ENCODE measurements around the gene USP24.

The USP24 gene

DNA sequence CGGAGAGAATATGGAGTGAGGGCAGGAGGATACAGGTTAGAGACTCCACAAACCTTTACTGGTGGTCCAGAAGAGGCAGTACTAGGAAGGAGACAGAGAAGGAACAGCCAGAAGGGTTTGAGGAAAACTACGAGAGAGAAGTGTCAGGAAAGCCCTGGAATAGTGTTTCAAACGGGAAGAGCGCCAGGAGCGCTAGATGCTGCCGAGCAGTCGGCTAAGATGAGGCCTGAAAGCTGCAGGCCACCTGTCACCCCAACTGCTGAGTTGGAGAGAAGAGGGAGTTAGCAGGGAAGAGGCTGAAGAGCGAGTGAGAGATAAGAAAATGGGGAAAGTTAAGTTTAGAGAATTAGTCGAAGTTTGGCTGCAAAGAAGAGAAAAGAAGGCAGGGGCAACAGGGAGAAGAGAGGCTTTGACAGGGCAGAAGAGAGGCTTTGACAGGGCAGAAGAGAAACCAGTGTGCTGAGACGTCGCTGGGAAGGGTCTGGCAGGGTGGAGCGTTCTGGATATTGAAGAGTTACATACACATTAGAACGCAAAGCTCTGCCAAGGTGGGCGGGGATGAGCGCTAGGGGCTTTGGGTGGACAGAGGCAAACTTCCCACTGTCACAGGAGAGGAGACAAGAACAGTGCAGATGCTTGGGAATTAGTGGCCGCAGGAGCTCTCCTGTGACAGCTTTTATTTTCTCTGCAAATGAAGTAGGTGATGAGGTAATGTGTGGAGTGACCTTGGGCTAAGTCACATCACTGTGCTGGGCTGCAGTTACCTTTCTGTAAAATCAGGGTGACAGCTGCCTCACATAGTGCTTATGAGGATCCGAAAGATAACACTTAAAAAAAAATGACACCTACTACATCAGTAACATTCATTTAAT, 144.6 kb downstream of the USP24 start:
- no peak for TF ChIP-seq CTCF (IDR thresholded peaks at IDR 0.05)

- TF ChIP-seq CTCF (IDR thresholded peaks at IDR 0.05), result no peak
Observed at GRCh38 chr1:55069280-55069679, 145.9 kb downstream of the USP24 start.

DNA sequence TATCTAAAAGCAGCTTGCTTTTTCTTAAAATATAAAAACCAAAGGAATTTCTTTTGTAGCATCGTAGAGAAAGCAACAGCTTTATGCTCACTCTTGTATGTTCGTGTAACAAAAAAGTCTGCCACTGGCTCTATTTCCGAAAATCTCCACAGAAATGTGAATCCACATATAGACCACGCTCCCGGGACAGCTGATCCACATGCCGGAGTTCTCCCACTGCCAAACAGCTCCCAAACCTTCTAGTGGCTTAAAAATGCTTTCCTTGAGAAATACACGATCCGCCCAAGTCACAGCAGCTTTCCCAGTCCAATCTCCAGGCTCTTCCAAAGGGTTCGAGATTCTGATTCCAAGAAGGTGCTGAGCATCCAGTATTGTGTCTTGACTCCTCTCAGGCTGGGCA, 146.5 kb downstream of the USP24 start:
- TF ChIP-seq CTCF (IDR thresholded peaks at IDR 0.05), result no peak

DNA sequence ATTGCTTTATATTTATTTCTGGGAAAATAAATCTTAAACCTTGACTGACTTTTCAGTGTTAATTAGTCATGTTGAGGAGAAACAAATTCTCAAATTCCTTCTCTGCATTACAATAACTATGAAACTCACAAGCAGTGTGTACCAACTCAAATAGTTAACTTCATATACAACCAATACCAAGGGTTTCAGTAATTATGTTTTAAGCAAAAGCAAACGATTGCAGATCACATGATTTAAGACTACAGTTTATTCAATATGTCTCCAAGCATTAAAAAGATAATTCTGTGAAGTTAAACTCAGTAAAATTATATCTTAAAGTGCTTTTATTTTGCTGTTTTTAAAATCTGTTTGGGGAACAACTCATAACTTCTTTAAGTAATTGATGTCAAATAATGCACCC, 147.2 kb downstream of the USP24 start:
- no peak for TF ChIP-seq CTCF (IDR thresholded peaks at IDR 0.05)

DNA sequence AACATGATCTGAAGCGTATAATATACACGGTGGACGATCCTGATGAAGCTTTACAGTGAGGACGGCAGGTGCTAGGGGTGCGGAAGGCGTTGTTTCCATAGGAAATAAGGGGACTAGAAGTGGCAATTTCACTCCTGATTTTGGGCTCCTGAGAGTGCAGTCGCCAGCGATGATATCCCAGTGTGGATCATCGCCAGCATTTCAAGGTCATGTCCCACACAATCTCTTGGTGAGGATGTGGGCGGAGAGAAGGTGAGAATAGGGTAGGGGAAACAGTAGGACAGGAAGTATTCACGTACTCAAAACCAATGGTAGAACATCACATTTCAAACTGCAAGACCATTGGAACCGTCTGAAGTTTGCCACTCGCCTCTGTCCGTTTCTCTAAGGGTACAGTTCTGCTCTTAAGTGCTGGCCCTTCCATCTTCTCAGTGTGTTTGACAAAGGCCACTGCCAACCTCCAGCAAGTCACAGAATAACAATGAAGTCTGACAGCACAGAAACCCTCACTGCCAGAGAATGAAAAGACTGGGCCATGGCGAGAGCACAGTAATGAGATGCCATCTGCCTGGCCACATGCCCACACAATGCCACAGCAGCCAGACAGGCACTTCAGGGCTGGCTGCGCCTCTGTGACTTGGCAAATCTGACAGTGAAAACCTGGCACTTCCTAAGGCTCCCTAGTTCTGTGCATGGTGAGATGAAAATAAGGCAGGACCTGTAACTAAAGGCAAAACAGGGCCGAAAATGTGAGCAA, 148.0 kb downstream of the USP24 start:
- no peak for TF ChIP-seq CTCF (IDR thresholded peaks at IDR 0.05)

DNA sequence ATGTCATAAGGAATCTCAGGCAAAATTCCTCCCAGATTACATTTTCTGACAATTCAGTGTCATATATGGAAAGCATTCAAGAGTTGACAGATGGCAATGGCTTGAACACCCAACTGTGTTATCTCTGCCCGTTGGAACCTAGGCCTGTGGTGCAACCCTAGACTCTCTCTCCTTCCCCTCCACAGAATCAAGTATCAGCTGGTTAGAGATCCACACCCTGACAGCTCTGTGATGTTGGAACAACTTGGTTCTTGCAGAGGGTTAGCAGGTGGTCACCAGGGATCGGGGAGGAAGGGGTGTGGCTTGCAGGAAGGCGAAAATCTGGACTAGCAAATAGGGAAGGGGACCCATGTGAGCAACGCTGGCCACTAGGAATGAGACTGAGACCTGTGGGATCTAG, 149.5 kb downstream of the USP24 start:
- no peak for TF ChIP-seq CTCF (IDR thresholded peaks at IDR 0.05)

- no peak for TF ChIP-seq CTCF (IDR thresholded peaks at IDR 0.05)
Observed at GRCh38 chr1:55064861-55065263, 150.3 kb downstream of the USP24 start.

Measured in LNCAP (cell line).